GOT3 (cell line): ENCODE measurements around the gene TMEM252.

Experiments used
- DNase-seq: peaks from one replicate; lab custom pipeline; 2025; ENCODE audit warnings: mixed read lengths; lab: John Stamatoyannopoulos, UW

The TMEM252 gene

DNA sequence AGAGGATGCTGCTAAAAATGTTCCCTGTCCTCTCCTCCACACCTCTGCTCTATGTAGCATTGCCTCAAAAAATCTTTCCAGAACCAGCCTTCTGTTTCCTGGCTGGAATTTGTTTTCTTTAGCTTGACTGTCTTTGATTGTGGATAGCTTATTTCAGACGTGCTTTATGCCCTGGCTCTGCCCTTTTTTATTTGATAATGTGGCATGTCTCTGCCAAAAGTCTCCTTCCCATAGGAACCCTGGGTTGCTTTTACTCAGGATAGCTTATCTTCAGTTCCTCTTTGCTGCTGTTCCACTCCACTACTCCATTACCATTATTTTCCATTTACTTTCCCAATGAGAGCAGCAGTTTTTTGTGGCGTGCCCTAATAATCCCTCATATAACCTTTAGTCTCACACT, 885 bp upstream of the TMEM252 start:
- no peak for DNase-seq

DNA sequence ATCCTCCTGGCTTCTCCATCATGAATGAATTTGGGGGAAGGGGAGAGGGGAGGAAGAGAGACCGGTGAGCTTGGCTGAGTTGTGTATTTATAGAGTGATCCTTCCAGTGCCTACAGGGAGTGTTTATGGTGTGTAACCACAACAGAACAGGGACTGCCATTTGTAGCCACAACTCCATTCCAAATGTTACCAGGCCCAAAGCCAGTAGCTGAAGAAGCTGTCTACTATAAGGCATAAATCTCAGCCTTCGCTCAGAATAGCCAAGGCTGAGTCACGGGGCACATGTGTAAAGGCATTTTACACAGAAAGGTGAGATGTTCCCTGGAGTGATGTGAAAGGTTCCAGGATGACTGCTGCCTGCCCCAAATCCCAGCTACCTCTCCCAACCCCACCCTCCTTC, 2.5 kb downstream of the TMEM252 start:
- DNase-seq, result no peak

DNA sequence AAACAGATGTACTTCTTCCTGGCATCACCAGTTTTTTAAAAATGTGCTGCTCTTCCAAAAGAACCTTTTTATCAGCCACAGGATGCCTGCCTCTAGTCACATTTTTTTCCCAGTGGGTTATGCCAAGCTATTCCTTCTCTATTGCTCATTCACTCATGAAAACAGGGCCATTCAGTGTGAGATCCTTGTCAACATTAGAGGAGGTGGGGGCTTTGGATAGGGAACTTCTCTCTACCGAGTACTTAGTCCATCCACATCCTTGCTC, 3.1 kb downstream of the TMEM252 start:
- no peak for DNase-seq

DNA sequence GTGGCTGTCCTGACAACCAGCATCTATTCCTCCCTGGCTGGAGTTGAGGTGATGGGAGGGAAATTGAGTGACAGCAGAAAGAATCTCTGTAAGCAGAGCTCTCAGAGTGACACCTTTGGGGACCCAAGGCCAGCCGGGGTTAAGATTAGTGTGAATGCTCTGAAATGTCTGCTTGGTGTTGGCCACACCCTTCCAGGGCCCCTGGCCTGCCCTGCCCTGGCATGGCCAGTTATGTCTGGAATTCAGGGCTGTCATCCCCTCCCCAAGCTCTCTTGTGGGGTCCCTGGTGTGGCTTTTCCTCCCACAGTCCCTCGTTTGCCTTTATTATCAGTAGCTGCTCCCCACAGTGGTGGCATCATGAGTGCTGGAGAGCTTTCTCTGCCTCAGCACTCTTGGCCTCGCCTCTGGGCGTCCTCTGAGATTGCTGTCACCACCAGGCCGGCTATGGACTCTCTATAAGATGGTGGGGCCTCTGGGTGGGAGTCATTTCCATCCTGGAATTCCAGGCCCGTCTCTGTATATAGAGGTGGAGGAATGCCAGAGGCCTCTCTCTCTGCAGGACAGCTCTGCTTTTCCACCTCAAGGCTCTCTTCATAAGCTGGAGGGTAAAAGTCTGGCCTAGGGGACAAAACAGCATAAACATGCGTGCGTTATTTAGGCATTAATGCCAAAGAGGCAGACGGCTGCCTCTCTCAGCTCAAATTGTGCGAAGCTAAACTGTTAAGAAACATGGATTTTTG, 3.6 kb downstream of the TMEM252 start:
- no peak for DNase-seq

DNA sequence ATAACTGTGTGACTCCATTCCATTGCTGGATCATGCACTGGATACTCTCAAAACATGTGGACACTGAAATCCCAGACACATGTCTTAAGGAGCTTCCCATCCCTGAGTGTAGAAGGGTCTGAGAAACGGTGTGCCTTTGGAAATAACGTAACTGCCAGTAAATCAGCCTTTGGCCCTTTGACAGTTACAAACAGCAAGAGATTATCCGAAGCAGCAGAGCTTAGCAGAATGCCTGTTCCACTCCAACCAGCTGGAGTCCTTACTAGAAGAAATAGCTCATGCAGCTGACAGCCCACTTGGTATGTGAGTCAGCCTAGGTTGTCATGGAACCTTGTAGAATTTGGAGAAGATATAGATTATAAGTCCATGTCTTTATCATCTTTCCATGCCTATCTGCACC, 7.0 kb downstream of the TMEM252 start:
- DNase-seq, result no peak

DNA sequence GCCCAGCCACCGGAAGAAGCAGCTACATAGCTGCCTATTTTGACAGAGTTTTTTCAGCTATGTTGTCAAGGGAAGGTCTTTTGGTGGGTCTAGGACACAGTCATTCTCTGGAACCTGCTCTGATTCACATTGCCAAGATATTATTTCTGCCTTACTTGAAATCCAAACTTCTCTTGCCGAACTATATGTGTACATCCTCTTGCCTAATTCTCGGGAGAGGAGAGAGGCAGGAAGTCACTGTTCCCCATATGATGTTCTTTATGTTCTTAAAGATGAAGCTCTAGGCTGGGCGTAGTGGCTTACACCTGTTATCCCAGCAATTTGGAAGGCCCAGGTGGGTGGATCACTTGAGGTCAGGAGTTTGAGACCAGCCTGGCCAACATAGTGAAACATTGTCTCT, 8.6 kb downstream of the TMEM252 start:
- DNase-seq, result no peak

DNA sequence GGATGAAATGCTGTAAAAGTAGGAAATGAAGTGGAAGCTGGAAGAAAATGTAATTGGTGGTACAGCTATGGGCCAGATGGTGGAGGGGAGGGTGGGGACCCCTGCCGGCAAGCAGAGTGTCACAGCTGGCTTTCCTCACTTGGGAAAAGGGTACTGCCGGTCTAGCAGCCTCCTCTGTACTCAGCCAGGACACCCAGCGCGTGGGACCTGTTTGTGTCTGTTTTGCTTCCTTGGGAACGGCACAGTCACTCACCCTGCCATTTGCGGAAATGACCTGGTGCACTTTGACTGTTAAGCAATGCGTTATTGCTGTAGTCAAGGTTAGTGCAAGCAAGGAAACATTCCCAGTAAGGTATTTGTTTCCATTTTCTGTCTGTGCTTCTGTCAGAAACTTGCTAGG, 10.1 kb downstream of the TMEM252 start:
- DNase-seq, result no peak

DNA sequence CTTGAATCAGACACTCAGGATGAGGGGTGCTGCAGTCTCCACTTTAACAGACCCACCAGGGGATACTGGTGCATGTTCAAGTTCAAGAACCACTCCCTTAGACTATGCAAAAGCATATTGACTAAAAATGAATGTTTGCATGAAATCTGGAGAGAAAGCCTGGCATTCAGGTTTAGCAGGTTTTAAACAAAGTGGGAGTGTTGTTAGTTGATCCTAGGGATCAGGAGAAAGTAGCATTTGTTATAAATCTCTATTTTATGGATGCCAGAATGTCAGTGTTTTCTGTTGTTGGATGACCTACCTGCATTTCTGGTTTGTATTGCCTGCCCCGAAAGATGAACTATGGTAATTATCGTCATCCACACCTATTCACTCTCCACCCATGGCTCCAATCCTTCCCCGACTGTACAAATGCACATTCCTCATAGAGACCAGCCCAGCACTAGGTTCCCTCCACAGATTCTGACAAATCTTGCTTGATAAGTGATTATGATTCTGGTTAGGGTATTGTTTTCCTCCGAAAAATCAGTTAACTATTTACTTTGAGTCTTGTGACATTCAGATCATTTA, 17.2 kb downstream of the TMEM252 start:
- DNase-seq, result no peak

DNA sequence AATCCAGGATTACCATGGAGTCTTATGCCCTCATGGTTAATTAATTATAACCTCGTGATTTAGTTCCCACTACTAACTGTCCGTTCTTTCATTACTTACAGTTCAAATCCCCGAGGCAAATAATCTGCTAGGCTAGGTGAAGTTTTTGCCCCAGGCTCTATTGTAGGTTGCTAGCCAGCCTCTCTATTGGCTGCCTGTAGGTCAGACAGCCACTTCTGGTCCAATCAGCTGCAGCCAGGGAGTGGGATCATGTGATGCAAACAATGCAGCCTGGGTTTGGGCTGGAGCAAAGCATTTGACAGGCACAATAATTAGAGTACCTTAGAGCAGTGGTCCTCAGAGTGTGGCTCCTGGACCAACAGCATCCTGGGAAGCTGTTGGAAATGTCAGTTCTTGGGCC, 17.7 kb downstream of the TMEM252 start:
- DNase-seq, result no peak

DNA sequence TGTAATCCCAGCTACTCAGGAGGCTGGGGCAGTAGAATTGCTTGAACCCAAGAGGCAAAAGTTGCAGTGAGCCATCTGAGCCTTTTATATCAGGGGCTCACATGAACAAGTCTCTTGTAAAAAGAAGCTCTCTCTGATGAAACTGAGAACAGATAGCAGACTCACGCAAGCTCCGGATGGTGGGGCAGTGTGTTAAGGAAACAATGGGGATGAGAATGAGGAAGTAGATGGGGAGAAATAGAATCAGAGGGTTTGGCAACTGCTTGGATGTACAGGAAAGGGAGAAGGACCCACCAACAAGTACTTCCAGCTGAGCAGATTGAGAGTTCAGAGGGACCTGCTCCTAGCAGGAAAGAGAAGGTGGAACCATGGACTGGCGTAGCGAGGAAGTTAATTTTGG, 18.6 kb downstream of the TMEM252 start:
- no peak for DNase-seq

DNA sequence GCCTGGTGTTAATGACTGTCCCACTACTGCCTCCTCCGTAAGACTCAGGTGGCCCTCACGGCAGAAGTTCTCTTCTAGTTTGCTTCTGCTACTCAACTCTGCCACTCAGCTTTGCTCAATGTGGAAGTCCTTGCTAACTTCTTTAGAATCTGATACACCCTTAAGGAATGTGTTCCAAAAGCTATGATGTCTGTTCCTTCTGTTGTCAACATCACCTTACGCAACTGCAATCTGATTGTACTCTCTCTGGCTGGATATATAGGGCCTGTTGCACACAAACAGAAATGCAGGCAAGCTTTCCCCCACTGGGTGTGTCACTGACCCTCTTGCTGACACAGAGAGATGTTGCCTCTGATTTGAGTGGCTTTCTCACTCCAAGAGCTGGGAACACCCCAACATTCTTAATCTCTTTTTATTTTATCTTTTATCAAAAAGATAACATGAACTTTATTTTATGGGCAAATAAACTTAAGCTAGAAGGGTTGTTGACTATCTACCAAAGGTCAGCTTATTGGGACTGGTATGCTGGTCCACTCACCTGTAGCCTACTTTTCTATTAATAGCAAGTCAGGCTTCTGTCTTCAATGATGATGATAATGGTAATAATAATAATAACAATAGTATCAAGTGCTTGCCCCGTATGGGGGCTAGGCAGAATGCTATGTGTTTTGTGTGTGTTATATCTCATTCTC, 25.2 kb downstream of the TMEM252 start:
- no peak for DNase-seq

DNA sequence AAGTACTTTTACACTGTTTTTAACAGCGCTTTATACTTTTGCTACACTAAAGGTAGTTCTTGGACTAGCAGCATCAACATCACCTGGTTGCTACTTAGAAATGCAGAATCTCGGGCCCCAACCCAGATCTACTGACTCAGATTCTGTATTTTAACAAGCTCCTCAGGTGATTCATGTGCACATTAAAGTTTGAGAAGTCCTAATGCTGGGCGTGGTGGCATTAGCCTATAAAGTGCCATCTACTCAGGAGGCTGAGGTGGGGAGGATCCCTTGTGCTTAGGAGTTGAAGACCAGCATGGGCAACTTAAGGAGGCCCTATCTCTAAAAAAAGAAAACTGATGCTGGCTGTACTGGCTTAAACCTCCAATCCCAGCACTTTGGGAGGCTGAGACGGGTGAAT, 26.7 kb downstream of the TMEM252 start:
- DNase-seq, result no peak

DNA sequence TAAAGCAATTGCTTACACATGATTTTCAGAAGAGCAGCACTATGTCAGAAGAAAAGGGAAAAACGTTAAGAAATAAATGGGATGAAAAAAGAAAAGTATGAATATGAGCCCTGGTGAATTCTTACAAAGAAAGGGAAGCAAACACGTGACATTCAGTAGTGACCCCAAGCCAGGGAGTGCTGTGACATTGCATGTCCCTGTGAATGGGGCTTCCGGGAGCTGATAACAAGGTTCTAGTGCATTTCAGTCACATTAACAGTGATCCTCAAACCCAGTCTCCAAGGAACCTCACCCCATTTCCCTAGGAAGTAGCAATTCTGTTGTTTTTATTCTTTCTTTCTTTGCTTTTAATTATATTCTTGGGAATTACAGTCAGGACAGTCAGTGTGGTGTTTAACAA, 27.3 kb downstream of the TMEM252 start:
- no peak for DNase-seq

DNA sequence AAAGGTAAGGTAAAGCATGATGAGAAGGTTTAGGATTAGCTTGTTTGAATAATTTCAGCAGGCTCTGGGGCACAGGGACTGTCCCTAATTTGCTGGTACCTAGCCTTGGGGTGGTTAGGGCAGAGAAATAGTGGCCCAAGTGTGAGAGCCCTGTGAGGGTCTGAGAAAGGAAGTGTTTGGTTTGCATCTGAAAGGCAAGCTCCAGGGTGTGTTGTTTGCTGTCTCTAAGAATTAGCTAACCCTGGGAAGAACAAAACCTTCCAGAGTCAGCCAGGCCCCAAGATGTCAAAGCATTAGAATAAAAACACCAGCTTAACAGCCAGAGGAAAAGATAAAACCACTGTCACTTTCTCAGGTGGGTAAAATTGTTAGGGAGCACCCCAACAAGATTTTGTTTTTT, 31.0 kb downstream of the TMEM252 start:
- DNase-seq, result no peak

DNA sequence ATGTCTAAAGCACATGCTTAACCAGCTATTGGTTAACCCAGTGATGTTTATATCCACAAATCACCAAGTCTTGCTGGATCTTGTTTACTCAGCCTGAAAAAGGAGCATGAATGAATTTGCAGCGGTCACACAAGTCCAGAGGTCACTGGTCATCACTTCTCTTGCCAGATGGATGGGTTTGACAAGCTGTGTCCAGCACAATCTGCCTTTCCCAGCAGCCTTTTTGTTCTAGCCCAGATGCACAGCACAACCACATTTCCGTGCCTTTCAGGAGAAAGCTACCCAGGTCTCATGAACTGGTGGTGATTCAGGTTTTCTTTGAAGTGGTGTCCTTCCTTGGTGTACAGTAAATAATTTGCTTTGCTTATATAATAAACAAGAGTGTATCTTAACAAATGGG, 32.1 kb downstream of the TMEM252 start:
- DNase-seq, result no peak

DNA sequence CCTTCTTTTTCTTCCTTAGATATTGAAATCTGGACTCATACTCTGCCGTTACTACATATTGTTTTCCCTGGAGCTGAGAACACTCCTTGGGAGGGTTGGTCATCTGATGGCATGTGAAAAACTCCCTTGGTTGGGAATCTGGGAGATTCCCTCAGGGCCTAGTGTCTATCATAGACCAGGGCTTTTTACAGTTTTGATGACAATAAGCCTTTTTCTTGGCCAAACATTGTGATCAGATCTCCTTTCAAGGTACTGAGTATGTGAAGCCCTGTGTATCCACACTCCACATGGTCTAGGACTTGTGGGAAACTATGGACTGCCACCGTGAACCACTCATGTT, 32.9 kb downstream of the TMEM252 start:
- no peak for DNase-seq

DNA sequence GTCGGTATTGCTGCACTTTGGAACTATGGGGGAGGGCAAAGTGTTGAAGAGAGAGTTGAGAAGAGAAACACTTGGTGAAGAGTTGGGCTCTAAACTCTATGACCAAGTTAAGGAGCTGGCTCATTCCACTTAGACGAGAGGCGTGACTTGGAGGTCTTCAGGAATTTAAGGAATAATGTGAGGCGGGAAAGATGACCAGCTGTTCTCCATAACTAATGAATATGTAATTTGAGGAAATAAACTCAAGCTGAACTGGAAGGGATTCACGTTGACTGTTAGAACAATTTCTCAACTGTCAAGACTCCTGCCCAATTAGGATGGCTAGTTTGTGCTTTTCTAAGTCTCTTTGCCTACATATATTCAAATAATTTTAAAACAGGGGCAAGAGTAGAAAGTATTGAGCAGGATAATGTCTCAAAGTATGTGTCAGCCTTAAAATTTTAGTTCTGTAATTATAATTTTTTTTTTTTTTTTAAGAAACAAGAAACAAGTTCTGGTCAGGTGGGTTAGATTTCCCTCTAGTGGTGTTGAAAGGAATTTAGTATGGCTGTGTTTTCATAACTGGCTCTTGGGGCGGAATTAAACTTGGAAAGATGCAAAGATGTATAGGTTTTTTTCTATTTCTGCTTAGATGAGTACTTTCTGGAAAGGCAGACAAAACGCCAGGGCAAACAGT, 33.4 kb downstream of the TMEM252 start:
- no peak for DNase-seq

DNA sequence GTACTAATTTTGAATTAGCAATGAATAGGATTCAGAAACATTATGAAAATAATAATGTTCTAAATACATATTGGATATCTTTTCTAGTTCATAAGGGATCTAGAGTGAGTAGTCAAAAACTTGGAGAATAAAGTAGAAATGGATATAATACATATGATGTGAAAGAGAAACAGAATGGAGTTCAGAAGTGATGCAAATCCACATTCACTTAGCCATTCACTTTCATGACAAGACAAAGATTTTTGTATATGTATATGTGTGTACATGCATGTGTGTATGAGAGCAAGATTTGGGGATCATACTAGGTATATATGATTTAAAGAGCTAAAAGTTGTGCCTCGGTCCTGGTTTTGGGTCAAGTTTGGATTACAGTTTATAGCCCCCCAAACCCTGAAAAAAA, 34.1 kb downstream of the TMEM252 start:
- DNase-seq, result no peak

DNA sequence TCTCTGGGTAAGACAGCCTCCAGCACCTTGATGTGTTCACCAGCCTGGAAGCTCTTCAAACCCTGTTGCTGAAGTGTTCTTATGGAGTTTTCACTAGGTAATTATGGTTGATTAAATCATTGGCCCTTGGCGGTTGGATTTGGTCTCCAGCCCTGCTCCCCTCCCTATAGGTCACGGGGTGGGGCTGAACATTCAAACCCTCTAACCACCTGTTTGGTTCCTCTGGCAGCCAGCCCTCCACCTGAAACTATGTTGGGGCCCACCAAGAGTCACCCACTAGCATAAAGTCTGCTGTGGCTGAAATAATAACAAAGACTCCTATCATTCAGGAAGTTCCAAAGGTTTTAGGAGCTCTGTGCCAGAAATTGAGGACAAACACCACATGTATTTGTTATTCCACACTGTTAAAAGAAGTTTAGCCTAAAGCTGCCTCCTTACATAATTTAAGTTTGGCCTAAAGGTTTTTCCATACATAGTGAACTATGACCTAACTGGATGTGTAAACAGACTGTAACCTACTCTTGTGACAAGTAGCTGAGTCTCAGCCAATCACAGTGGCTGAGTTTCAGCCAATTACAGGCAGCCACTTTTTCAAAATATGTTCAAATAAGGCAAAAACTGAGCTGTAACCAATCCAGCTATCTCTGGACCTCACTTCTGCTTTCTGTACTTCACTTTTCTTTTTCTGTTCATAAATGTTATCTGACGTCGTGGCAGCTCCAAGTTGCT, 34.8 kb downstream of the TMEM252 start:
- DNase-seq, result no peak

DNA sequence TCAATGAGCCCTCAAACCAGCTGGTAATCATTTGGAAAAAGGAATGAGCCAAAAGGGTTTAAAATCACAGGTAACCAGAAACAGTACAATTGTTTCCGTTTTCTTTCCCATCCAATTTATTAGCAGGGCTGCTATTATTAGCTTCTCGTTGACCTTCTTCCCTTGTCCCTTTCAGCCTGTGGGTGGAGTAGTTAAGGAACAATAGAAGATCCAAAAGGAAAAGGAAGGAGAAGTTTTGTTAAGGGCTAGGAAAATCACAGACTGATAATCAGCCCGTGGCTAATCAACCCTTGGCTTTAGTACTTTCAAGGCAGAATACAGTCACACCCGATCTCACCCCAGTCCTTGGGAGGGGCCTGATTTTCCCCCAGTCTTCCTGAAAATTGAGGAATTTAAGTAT, 38.4 kb downstream of the TMEM252 start:
- DNase-seq, result no peak

DNA sequence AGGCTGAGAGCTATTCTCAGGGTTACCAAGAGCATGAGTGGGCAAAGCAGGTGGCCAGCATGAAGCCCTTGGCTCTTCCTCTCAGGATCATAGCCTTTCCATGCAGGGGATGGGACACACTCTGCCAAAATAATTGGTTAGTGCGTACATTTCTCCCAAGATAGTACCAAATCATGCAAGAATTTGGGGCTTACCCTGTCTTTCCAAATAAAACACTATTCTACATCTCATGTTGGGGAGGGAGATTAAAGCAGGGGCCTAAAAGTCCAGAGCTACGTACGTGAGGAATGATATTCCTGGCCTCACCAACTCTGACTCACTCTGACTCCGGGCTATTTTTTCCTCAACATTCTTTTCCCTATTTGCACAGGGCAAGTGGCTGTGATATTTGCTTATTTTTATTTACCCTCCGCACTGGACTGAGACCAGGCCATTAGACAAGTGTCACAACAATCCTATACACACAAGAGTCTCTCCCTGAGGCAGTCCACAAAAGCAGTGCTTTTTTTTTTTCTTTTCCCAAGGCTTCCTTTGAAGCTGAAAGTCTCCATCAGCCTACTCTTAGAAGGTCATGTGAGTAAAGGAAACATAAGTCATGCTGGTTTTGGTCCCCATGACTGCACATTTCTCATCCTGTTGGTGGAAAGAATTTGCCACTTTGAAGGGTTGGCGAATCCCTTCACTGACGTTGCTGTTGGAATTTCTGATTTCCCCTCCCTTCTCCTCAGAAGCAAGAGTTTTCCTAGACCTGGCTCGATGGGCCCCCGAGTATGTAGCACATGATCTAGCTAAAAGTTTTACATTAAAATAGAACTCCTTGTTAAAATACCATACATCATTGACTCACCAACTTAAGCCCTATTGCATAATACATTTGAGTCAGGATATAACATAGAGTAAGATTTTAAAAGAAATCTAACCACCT, 40.0 kb downstream of the TMEM252 start:
- DNase-seq, result no peak

DNA sequence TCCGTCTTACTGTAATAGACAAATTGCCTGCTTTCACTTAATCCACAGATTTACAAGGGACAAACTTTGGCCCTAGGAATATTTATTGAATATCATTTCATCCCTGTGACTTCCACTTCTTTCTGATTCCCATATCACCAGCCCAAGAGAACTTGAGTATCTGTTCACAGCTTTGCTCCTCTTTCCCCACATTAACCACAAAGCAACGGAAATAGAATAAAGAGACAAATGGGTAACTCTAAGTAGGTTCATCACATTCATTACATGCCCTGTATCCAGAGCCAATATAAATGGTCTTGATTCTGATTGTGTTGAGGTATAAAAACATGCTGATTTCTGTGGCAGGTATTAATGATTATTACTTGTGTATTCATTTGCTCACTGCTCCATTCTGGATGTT, 41.9 kb downstream of the TMEM252 start:
- DNase-seq, result no peak
